Hepatocyte (in vitro differentiated cells): ENCODE results near the gene ATP8B4. TPM values are rescaled to one million over a fixed set of nuclear protein-coding genes. Genes with fewer than 3 reads are reported as not detected.

Experiments
- DNase-seq: peaks from one replicate; pipeline ENCODE4 v3.0.0-alpha.2; 2016; ENCODE audit warnings: low spot score
- H2AFZ ChIP-seq: fragments of 200-600 bp; sonication (generic); 2 replicates; pipeline ENCODE4 v1.6.0; 2016; ENCODE audit warnings: antibody characterized with exemption, mild to moderate bottlenecking
- H3K27ac ChIP-seq: fragments of 200-600 bp; sonication (generic); 2 replicates; pipeline ENCODE4 v1.5.1; 2016; ENCODE audit warnings: mild to moderate bottlenecking
- H3K27me3 ChIP-seq: fragments of 200-600 bp; sonication (generic); 2 replicates; pipeline ENCODE4 v1.6.1; 2016
- H3K36me3 ChIP-seq: fragments of 200-600 bp; sonication (generic); replicated peaks from 2 replicates; pipeline ENCODE4 v1.5.1; 2016; ENCODE audit warnings: low read depth; ENCODE audit not compliant: insufficient read depth
- H3K4me1 ChIP-seq: fragments of 200-600 bp; sonication (generic); 2 replicates; pipeline ENCODE4 v1.5.1; 2016; ENCODE audit warnings: mild to moderate bottlenecking, moderate library complexity; ENCODE audit not compliant: insufficient read depth
- H3K4me2 ChIP-seq: fragments of 200-600 bp; sonication (generic); 2 replicates; pipeline ENCODE4 v1.6.0; 2016
- H3K4me3 ChIP-seq: fragments of 200-600 bp; sonication (generic); 2 replicates; pipeline ENCODE4 v1.5.1; 2016; ENCODE audit warnings: mild to moderate bottlenecking
- H3K79me2 ChIP-seq: fragments of 200-600 bp; sonication (generic); 2 replicates; pipeline ENCODE4 v1.6.0; 2017; ENCODE audit warnings: mild to moderate bottlenecking
- H3K9me2 ChIP-seq: fragments of 200-600 bp; sonication (generic); replicated peaks from 2 replicates; pipeline ENCODE4 v1.6.0; 2017; ENCODE audit warnings: mild to moderate bottlenecking; ENCODE audit not compliant: insufficient read depth
- H3K9me3 ChIP-seq: fragments of 200-600 bp; sonication (generic); 2 replicates; pipeline ENCODE4 v1.5.1; 2016; ENCODE audit warnings: low read depth, mild to moderate bottlenecking
- H4K20me1 ChIP-seq: fragments of 200-600 bp; sonication (generic); 2 replicates; pipeline ENCODE4 v1.6.0; 2016; ENCODE audit warnings: mild to moderate bottlenecking; ENCODE audit not compliant: insufficient read depth, poor library complexity, severe bottlenecking
- CTCF ChIP-seq: fragments of 200-600 bp; sonication (generic); IDR thresholded peaks from 2 replicates; pipeline ENCODE4 v1.5.1; 2016; ENCODE audit warnings: antibody characterized with exemption, mild to moderate bottlenecking; ENCODE audit not compliant: poor library complexity
- EZH2 ChIP-seq: fragments of 200-600 bp; sonication (generic); IDR thresholded peaks from 2 replicates; pipeline ENCODE4 v1.6.1; 2016; ENCODE audit warnings: antibody characterized with exemption, mild to moderate bottlenecking, borderline replicate concordance
- EZH2phosphoT487 ChIP-seq: fragments of 200-600 bp; sonication (generic); IDR thresholded peaks from one replicate; pipeline ENCODE4 v1.6.1; 2018; ENCODE audit warnings: antibody characterized with exemption, mild to moderate bottlenecking, low read depth, moderate library complexity; ENCODE audit not compliant: unreplicated experiment, severe bottlenecking
- WGBS: methylation state at CpG from one replicate; pipeline ENCODE4 v1.1.6; 2016; ENCODE audit warnings: low lambda C conversion rate; ENCODE audit errors: missing lambda C conversion rate; 5-methylcytosine and 5-hydroxymethylcytosine counted together
- polyA plus RNA-seq: library from polyadenylated mRNA; unstranded; fragments of >200 nt; fragmentation: Nextera tagmentation; extraction: Ambion mirVana; gene quantifications from 2 replicates; pipeline ENCODE4 v1.2.1, GENCODE V29; 2016
- total RNA-seq: library from RNA; depleted of rRNA; stranded (reverse); fragments of >200 nt; gene quantifications from 2 replicates; pipeline ENCODE4 v1.2.3, GENCODE V29; 2014

Gene ATP8B4
- total and polyA plus RNA-seq, 2 experiments from 2014 or later = 1.3 to 9.5 TPM

- no peak for DNase-seq
- WGBS = 31% methylated on average over 3 of the region's 3 CpGs
- Histone ChIP-seq H3K27ac (no peak overlapping the region), H3K79me2 (no peaks in the 10 kb centered on the region), H3K9me3 (no peaks in the 10 kb centered on the region), H3K27me3 (no peaks in the 10 kb centered on the region), H3K4me3 (no peak overlapping the region), H3K9me2 (no peaks in the 10 kb centered on the region), H3K4me1 (no peaks in the 10 kb centered on the region), H4K20me1 (no peaks in the 10 kb centered on the region), H2AFZ (no peak overlapping the region), H3K36me3 (no peaks in the 10 kb centered on the region), H3K4me2 (no peak overlapping the region)
- TF ChIP-seq EZH2phosphoT487 (no peak), EZH2 (no peak), CTCF (no peak)
Measured at GRCh38 chr15:50116477-50116876, 2.6 kb downstream of the ATP8B4 start.

- WGBS = 90% methylated on average over 4 of the region's 4 CpGs
- TF ChIP-seq CTCF = no peak
Measured at GRCh38 chr15:50113992-50114780, 4.8 kb downstream of the ATP8B4 start.

GRCh38 chr15:50113187-50113505 is 5.9 kb downstream of the ATP8B4 start:
- H2AFZ ChIP-seq = no peak overlapping the region

More at GRCh38 chr15:50113992-50114780, 4.8 kb downstream of the ATP8B4 start:
- Histone ChIP-seq H2AFZ (no peak overlapping the region), H3K4me2 (no peak overlapping the region), H3K4me1 (no peaks in the 10 kb centered on the region), H3K4me3 (no peak overlapping the region), H3K9me3 (no peaks in the 10 kb centered on the region), H4K20me1 (no peaks in the 10 kb centered on the region), H3K79me2 (no peaks in the 10 kb centered on the region), H3K36me3 (no peaks in the 10 kb centered on the region), H3K9me2 (no peaks in the 10 kb centered on the region), H3K27me3 (no peaks in the 10 kb centered on the region), H3K27ac (no peak overlapping the region)
- DNase-seq = no peak

More at GRCh38 chr15:50113187-50113505, 5.9 kb downstream of the ATP8B4 start:
- H3K27me3 ChIP-seq = no peaks in the 10 kb centered on the region
- TF ChIP-seq EZH2phosphoT487 = no peak
- no peak for TF ChIP-seq CTCF
- TF ChIP-seq EZH2 = no peak
- no peaks in the 10 kb centered on the region for H4K20me1 ChIP-seq
- no peak overlapping the region for H3K27ac ChIP-seq
- WGBS = 94% methylated on average over 2 of the region's 2 CpGs
- H3K79me2 ChIP-seq = no peaks in the 10 kb centered on the region
- H3K4me3 ChIP-seq = no peak overlapping the region
- no peaks in the 10 kb centered on the region for H3K4me1 ChIP-seq
- no peaks in the 10 kb centered on the region for H3K36me3 ChIP-seq
- no peak overlapping the region for H3K4me2 ChIP-seq
- no peak for DNase-seq
- H3K9me2 ChIP-seq = no peaks in the 10 kb centered on the region
- no peaks in the 10 kb centered on the region for H3K9me3 ChIP-seq
